GM10847 (cell line): ENCODE results near the gene ESPL1.

Source experiments
- POLR2A ChIP-seq: IDR thresholded peaks from 2 replicates; pipeline ENCODE4 v1.6.1; 2011; ENCODE audit not compliant: insufficient read length; ENCODE audit errors: extremely low read depth

ESPL1 gene

DNA sequence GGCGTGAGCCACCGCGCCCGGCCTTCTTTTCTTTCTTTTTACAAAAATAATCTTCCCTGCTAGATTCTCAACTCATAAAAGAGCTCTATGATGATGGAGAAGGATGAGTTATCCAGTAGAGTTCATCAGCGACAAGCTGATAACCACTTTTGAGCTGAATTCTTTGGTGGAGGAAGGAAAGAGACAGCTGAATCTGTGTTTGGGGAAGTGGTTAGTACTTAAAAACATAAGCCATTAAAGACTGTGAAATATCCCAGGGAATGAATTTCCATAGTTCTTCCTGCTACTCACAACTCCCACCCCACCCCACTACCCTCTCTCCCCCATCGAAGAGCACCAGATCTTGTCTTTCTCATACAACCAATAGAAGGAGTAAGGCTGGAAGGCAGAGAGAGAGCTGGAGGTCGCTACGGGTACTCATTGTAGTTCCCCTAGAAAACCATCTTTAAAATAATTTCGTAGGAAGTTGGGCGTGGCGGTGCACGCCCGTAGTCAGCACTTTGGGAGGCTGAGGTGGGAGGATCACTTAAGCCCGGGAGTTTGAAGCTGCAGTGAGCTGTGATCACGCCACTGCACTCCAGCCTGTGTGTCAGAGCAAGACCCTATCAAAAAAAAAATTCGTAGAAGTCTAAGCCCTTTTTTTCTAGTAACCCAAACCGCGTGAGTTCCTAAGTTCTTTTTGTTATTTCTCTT lies 647 bp upstream of the ESPL1 start:
- no peak for TF ChIP-seq POLR2A

DNA sequence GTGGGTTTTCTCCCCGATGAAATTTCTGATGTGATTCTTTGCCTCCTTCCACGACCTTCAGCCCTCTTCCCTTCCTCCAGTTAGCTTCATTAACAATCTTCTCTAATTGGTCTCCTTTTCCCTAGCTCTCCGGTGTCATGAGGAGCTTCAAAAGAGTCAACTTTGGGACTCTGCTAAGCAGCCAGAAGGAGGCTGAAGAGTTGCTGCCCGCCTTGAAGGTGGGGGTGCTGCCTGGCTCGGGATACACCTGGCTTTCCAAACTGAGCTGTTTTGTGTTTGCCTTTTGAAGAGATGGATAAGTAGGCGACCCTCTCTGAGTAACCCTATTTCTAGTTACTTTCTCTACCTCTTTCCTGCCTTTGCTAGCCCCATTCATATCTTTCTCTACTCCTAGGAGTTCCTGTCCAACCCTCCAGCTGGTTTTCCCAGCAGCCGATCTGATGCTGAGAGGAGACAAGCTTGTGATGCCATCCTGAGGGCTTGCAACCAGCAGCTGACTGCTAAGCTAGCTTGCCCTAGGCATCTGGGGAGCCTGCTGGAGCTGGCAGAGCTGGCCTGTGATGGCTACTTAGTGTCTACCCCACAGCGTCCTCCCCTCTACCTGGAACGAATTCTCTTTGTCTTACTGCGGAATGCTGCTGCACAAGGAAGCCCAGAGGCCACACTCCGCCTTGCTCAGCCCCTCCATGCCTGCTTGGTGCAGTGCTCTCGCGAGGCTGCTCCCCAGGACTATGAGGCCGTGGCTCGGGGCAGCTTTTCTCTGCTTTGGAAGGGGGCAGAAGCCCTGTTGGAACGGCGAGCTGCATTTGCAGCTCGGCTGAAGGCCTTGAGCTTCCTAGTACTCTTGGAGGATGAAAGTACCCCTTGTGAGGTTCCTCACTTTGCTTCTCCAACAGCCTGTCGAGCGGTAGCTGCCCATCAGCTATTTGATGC lies 797 bp downstream of the ESPL1 start:
- TF ChIP-seq POLR2A, result no peak

DNA sequence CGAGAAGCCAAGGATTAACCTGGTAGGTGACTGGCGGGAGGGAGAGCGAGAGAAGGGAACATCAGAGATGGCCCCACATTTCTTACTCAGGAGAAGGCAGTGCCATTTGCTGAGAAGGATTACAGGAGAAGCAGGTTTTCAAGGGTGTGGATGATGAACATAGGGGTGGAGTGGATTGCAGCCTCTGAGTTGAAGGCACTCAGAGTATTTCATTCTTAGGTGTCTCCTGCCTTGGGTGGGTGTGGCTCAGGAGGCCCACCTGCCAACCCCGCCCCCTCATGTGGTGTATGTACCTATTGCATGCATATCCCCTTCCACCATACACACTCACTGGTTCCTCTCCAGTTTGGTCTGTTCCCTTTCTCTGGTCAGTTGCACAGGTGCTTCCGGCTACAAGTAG lies 6.3 kb downstream of the ESPL1 start:
- TF ChIP-seq POLR2A, result no peak

DNA sequence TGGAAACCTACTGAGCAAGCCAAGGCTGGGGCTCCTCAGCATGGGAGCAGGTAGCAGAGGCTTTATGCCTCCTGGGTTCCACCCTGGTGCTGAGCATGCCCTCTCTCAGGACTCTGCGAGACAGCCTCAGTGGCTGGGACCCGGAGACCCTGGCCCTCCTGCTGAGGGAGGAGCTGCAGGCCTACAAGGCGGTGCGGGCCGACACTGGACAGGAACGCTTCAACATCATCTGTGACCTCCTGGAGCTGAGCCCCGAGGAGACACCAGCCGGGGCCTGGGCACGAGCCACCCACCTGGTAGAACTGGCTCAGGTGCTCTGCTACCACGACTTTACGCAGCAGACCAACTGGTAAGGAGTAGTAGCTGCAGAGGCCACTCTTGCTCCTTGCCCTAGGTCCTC lies 8.4 kb downstream of the ESPL1 start:
- TF ChIP-seq POLR2A, result no peak

DNA sequence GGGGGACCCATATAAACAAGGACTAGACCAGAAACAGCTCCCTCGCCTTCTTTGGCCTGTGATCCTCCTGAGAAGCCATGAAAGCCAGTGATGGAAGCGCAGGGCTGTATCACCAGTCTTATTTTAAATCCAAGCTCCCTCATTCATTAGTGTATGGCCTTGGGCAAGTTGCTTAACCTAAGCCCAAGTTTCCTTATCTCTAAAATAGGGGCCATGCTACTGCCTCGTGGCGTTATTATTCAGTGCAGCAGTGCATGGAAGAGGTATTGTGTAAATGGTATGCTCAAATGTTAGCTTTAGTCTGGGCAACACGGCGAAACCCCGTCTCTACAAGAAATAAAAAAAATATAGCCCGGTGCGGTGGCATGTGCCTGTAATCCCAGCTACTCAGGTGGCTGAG lies 9.9 kb downstream of the ESPL1 start:
- TF ChIP-seq POLR2A, result no peak

DNA sequence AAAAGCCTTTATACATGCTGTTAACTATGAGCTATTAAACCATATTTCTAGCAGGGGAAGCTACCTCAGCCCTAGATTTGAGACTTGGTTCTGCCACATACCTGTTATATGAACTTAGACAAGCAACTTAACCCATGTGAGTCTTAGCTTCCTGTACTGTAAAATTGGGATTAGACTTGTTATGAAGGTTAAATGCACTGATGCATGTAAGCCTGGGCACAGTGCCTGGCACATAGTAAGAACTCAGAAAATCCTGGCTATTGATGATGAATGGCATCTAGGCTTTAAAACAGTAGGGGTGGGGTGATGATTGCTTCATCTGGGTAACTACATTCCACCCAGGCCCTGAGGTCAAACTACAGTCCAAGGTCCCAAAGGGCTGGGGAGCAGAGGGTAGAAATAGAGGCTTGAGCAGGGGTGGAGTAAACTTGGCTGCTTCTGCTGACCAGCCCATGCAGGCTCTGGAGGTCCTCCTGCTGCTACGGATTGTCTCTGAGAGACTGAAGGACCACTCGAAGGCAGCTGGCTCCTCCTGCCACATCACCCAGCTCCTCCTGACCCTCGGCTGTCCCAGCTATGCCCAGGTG lies 11.3 kb downstream of the ESPL1 start:
- TF ChIP-seq POLR2A, result no peak

DNA sequence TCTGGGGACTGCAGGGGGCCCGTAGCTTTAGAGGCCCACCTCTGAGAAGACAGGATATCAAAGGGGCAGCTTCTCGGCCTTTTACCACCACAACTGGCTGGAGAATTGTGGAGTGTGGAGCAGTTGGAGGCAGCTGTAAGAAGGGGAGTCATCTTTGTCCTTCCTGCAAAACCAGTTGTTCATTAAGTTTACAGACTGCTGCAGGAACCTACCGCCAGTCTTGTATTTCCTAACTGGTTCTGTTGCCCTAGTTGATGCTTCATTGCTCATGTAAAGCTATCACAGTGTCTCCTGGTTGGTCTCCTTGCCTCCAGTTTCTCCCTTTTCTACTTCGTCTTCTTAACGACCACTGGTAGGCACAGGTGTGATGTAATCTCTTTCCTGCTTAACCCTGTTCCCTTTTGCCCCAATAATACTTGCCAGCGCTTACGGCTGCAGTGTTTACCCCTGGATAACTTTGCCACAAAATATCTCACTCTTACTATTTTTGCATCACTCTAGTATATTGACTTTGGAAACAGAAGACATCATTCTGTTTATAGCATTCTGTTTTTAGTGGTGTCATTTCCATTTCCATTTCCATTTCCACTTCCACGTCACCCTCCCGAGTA lies 11.9 kb downstream of the ESPL1 start:
- TF ChIP-seq POLR2A, result no peak

DNA sequence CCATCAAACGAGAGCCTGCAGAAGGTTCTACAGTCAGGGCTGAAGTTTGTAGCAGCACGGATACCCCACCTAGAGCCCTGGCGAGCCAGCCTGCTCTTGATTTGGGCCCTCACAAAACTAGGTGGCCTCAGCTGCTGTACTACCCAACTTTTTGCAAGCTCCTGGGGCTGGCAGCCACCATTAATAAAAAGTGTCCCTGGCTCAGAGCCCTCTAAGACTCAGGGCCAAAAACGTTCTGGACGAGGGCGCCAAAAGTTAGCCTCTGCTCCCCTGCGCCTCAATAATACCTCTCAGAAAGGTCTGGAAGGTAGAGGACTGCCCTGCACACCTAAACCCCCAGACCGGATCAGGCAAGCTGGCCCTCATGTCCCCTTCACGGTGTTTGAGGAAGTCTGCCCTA lies 18.3 kb downstream of the ESPL1 start:
- TF ChIP-seq POLR2A, result no peak

DNA sequence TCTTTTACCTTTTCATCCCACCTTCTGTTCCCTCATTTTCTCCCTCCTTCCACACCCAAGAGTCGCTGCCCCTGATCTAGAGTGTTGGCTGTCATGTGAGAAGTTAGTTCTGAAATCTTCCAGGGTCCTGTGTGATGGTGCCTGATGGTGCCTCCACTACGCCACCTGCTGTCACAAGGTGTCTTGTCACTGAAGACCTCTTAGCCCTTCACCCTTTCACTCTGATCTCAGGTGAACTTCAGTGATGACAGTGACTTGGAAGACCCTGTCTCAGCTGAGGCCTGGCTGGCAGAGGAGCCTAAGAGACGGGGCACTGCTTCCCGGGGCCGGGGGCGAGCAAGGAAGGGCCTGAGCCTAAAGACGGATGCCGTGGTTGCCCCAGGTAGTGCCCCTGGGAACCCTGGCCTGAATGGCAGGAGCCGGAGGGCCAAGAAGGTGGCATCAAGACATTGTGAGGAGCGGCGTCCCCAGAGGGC lies 19.7 kb downstream of the ESPL1 start:
- no peak for TF ChIP-seq POLR2A

DNA sequence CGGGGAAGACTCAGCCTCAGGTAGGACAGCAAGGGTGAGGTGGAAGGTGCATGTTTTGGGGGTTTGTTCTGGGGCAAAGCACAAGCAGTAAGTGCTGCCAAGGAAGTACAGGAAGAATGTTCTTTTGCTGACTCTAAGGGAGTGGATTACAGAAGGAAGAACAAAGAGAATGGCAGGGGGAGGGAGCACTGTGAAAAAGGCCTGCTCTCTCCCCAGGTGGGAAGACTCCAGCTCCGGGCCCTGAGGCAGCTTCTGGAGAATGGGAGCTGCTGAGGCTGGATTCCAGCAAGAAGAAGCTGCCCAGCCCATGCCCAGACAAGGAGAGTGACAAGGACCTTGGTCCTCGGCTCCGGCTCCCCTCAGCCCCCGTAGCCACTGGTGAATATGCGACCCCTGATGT lies 20.2 kb downstream of the ESPL1 start:
- no peak for TF ChIP-seq POLR2A

DNA sequence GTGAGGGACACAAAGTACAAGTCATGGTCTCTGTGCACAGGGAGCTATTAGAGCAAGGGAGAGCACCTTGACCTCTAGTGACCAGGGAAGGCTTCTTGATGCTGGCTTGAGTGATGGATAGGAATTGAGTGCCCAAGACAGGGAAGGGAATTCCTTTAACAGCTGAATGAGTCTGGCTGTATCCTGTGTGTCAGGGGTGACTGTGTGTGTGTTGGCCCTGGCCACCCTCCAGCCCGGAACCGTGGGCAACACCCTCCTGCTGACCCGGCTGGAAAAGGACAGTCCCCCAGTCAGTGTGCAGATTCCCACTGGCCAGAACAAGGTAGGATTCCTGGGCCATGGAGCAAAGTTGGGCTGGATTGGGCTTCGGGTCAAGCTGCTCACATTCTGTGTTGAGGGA lies 21.8 kb downstream of the ESPL1 start:
- TF ChIP-seq POLR2A, result no peak

DNA sequence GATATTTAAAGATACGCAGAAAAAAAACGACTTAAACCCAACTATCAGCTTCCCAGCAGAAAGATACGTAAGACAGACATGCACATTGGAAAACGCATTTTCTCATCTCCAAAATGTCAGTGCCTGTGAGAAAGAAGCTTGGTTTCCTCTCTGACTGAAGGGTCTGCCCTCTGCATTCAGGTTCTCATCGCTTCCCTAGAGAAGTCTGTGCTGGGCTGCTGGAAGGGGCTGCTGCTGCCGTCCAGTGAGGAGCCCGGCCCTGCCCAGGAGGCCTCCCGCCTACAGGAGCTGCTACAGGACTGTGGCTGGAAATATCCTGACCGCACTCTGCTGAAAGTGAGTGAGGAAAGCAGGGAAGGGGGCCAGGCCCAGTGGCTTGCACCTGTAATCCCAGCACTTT lies 22.6 kb downstream of the ESPL1 start:
- TF ChIP-seq POLR2A, result no peak

DNA sequence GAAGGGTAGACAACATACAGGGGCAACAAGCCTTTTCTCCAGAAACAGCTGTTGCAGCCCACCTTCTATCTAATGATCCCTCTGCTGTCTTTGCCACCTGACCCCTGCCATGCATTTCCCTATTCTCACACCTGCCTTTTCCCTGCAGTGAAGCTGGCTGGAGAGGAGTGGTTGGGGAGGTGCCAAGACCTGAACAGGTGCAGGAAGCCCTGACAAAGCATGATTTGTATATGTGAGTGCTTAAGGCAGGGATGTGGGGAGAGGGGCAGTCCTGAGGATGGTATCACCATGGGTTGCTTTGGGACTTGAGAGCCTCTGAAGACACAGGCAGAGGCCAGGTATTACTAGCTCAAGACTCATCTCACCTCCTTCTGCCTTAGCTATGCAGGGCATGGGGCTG lies 24.3 kb downstream of the ESPL1 start:
- no peak for TF ChIP-seq POLR2A

DNA sequence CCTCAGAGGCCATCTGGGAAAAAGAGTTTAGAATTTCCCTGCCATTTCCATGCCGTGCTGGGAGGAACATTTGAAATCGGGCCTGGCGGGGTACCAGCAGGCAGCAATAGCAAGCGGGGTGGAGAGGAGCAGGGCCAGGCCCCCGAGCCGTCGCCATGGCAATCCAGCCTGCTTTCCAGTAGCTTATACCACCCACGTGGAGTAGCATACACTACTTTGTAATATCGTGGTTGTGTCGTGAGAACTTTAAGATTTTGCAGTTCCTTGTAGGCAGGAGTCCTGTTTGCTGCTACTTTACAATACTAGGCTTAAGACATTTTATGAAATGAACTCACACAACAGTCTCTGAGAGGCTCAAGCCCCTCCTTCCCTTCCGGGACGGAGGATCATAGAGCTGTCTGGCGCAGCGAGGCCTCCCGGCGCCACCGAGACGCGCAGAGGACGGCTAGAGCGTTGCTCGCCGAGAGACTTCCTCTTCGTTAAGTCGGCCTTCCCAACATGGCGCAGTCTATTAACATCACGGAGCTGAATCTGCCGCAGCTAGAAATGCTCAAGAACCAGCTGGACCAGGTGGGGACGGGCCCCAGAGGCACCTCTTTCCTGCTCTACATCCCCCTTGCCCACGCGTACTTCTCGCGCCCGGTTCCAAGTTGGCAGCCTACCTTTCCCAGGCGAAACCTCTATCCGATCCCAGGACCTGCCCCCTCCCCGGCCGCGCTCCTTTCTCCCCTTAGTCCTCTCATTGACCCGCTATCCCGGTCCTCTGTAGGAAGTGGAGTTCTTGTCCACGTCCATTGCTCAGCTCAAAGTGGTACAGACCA lies 27.2 kb downstream of the ESPL1 start, which contains the start of gene PFDN5:
Gene PFDN5 (plus strand): TSS at position 473 of the 821 bp plus-strand sequence. CDS start 26 bp downstream, at position 499.
- peak; percentile 64 for TF ChIP-seq POLR2A

DNA sequence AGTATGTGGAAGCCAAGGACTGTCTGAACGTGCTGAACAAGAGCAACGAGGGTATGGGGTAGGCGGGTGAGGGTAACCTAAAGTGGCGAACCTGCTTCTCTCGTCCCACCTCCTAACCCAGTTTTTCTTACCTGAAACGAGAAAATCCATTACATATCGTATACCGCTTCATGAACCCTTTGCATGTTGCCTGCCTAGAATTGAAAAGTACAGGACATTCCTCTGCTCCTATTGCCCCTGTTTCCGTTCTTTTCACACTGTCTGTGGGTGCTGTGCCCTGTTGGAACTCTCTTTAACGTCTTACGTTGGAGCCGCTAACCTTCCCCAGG lies 27.8 kb downstream of the ESPL1 start:
- no peak for TF ChIP-seq POLR2A

DNA sequence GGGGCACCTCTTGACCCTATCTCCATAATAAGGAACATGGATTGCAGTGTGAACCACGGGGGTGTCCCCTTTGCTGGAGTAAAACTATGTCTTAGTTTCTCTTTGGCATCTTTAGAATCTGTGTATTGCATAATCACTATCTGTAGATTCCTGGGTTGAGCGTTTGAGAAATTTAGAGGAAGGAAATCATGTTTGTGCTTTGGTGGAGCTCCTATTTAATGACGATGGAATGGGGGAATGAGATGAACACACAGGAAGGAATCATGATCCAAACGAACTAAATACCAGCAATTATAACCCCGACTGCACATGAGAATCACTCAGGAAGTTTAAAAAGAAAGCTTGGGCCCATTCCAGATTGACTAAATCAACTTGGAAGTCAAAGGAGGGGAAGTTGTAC lies 30.1 kb downstream of the ESPL1 start:
- TF ChIP-seq POLR2A, result no peak
